WTC11 (cell line): ENCODE results near the gene GSG1L. TPM values are rescaled to one million over a fixed set of nuclear protein-coding genes. Genes with fewer than 3 reads are reported as not detected.

ENCODE experiments used
- ATAC-seq: fragments of 200-7000 bp; cut with Tn5 transposase; 2 replicates; pipeline ENCODE4 v1.10.0; 2021; ENCODE audit warnings: mild to moderate bottlenecking, moderate library complexity
- CTCF ChIA-PET: fragments of 300-600 bp; sonication (Branson Sonifier 250); formaldehyde crosslinking; loops from one replicate; lab custom pipeline; 2021; ENCODE audit warnings: antibody characterized with exemption; lab: Charles Lee
- POLR2A ChIA-PET: fragments of 350-600 bp; sonication (Branson Sonifier 250); formaldehyde crosslinking; loops from one replicate; lab custom pipeline; 2021; ENCODE audit warnings: antibody characterized with exemption; lab: Charles Lee
- DNase-seq: peaks from one replicate; pipeline ENCODE4 v3.0.0; 2021; ENCODE audit warnings: low spot score
- H3K27ac Mint-ChIP-seq: 2 replicates; pipeline ENCODE4 v1.8.0; 2021; ENCODE audit warnings: mixed read lengths
- H3K27me3 Mint-ChIP-seq: 2 replicates; pipeline ENCODE4 v1.8.0; 2021; ENCODE audit warnings: low read depth, mild to moderate bottlenecking, moderate library complexity, mixed read lengths
- H3K36me3 Mint-ChIP-seq: 2 replicates; pipeline ENCODE4 v1.8.0; 2021; ENCODE audit warnings: mixed read lengths
- H3K4me1 Mint-ChIP-seq: 2 replicates; pipeline ENCODE4 v1.8.0; 2022; ENCODE audit warnings: mixed read lengths
- H3K4me3 Mint-ChIP-seq: 2 replicates; pipeline ENCODE4 v1.8.0; 2021; ENCODE audit warnings: mild to moderate bottlenecking, moderate library complexity, mixed read lengths
- H3K9me3 Mint-ChIP-seq: 2 replicates; pipeline ENCODE4 v1.8.0; 2021; ENCODE audit warnings: mixed read lengths
- CBFB ChIP-seq: sonication (generic); formaldehyde crosslinking; IDR thresholded peaks from 2 replicates; pipeline ENCODE4 v1.8.1; 2022; ENCODE audit warnings: mild to moderate bottlenecking, low read depth, missing genetic modification reagents
- FOXP1 ChIP-seq: sonication (generic); formaldehyde crosslinking; IDR thresholded peaks from 2 replicates; pipeline ENCODE4 v1.8.0; 2022; ENCODE audit warnings: missing genetic modification reagents, mild to moderate bottlenecking, moderate library complexity, borderline replicate concordance
- GABPB1 ChIP-seq: sonication (generic); formaldehyde crosslinking; IDR thresholded peaks from 2 replicates; pipeline ENCODE4 v1.8.1; 2023; ENCODE audit warnings: mild to moderate bottlenecking, missing genetic modification reagents
- IRF2 ChIP-seq: sonication (generic); formaldehyde crosslinking; IDR thresholded peaks from 2 replicates; pipeline ENCODE4 v1.8.0; 2022; ENCODE audit warnings: low read depth, missing genetic modification reagents, borderline replicate concordance
- SMAD3 ChIP-seq: sonication (generic); formaldehyde crosslinking; IDR thresholded peaks from 2 replicates; pipeline ENCODE4 v1.8.0; 2022; ENCODE audit warnings: missing genetic modification reagents, mild to moderate bottlenecking, borderline replicate concordance
- TP53 ChIP-seq: sonication (generic); formaldehyde crosslinking; IDR thresholded peaks from 2 replicates; pipeline ENCODE4 v1.8.1; 2023; ENCODE audit warnings: mild to moderate bottlenecking, missing genetic modification reagents
- total RNA-seq: library from RNA; stranded (reverse); gene quantifications from 3 replicates; pipeline ENCODE4 v1.2.3, GENCODE V29; 2021
- TF ChIP-seq, protein P1 (sequence below): sonication (generic); formaldehyde crosslinking; conservative IDR thresholded peaks from 2 replicates; pipeline ENCODE4 v1.8.1; 2022; ENCODE audit warnings: mild to moderate bottlenecking, missing genetic modification reagents
- TF ChIP-seq, protein P2 (sequence below): sonication (generic); formaldehyde crosslinking; IDR thresholded peaks from 2 replicates; pipeline ENCODE4 v1.8.1; 2023; ENCODE audit warnings: mild to moderate bottlenecking, moderate library complexity, missing genetic modification reagents
- TF ChIP-seq, protein P3 (sequence below): fragments of 250-450 bp; sonication (Bioruptor Pico); IDR thresholded peaks from 2 replicates; pipeline ENCODE4 v1.9.0; 2021; ENCODE audit warnings: mild to moderate bottlenecking
- TF ChIP-seq, protein P4 (sequence below): fragments of 200-600 bp; IDR thresholded peaks from 2 replicates; pipeline ENCODE4 v1.8.0; 2022; ENCODE audit warnings: antibody characterized with exemption
- TF ChIP-seq, protein P5 (sequence below): sonication (generic); formaldehyde crosslinking; IDR thresholded peaks from 2 replicates; pipeline ENCODE4 v1.8.1; 2022; ENCODE audit warnings: low read depth, missing genetic modification reagents, borderline replicate concordance
- TF ChIP-seq, protein P6 (sequence below): sonication (generic); formaldehyde crosslinking; IDR thresholded peaks from 2 replicates; pipeline ENCODE4 v1.8.0; 2022; ENCODE audit warnings: missing genetic modification reagents
- TF ChIP-seq, protein P7 (sequence below): sonication (generic); formaldehyde crosslinking; IDR thresholded peaks from 2 replicates; pipeline ENCODE4 v1.8.1; 2022; ENCODE audit warnings: mild to moderate bottlenecking, moderate library complexity, missing genetic modification reagents
- TF ChIP-seq, protein P8 (sequence below): fragments of 250-450 bp; sonication (Bioruptor Pico); IDR thresholded peaks from 2 replicates; pipeline ENCODE4 v1.9.0; 2021; ENCODE audit warnings: moderate library complexity, mild to moderate bottlenecking, inconsistent platforms, borderline replicate concordance

GSG1L gene
- total RNA-seq, 1 experiment from 2014 or later: 0.28 TPM

DNA sequence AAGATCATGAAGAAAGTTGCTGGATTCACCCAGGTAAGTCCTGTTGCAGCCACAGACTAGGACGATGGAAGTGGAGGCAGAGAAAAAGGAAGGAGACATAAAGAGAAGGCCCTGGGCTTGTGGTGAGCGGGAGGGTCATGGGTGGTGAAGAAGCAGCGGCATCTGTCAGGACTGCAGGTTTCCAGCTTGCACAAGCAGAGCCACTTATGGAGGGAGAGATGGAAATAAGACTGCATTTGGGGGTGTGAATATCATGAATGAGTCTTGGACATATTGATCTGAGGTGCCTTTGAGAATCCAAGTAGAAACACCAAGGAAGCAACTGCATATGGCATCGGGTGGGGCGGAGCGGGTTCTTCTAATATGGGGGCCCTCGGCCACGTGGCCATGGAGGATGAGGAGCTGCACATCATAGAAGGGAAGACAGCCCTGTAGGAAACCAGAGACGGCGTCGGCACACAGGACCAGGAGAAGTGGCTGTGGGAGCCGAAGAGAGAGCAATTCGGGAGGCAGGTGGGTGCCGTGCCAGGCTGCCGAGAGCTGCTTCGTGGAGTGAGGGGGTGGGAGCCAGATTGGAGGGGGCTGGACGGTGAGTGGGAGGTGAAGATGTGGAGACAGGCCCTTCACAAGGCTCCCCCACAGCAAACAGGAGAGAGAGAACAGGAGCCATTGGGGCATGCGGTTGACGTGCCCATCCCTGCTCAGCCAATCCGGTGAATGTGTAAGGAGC is 243.5 kb downstream of the GSG1L start:
- no peaks in the 10 kb centered on the region for H3K36me3 Mint-ChIP-seq
- CTCF ChIA-PET: interaction anchor here (1.1 kb wide), 1 partner anchor 47 kb away, joined by 3 read pairs; no protein-coding TSS in a partner anchor
- TF ChIP-seq, protein P1, sequence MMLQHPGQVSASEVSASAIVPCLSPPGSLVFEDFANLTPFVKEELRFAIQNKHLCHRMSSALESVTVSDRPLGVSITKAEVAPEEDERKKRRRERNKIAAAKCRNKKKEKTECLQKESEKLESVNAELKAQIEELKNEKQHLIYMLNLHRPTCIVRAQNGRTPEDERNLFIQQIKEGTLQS: no peak
- no peak for TF ChIP-seq TP53 (CRISPR knock-in tag)
- TF ChIP-seq, protein P2, sequence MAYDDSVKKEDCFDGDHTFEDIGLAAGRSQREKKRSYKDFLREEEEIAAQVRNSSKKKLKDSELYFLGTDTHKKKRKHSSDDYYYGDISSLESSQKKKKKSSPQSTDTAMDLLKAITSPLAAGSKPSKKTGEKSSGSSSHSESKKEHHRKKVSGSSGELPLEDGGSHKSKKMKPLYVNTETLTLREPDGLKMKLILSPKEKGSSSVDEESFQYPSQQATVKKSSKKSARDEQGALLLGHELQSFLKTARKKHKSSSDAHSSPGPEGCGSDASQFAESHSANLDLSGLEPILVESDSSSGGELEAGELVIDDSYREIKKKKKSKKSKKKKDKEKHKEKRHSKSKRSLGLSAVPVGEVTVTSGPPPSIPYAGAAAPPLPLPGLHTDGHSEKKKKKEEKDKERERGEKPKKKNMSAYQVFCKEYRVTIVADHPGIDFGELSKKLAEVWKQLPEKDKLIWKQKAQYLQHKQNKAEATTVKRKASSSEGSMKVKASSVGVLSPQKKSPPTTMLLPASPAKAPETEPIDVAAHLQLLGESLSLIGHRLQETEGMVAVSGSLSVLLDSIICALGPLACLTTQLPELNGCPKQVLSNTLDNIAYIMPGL (CRISPR knock-in tag): no peak
- H3K4me1 Mint-ChIP-seq: peaks cover 3% of the 10 kb centered on the region; the same call in 1 of the 2 replicates
- no peak for ATAC-seq
- H3K27ac Mint-ChIP-seq: no peak overlapping the region
- POLR2A ChIA-PET: no interaction called here
- no peaks in the 10 kb centered on the region for H3K27me3 Mint-ChIP-seq
- no peak for DNase-seq
- H3K9me3 Mint-ChIP-seq: 0 out of 2 replicates have a peak, but pooled peaks cover 3% of the 10 kb centered on the region
- H3K4me3 Mint-ChIP-seq: no peak overlapping the region

DNA sequence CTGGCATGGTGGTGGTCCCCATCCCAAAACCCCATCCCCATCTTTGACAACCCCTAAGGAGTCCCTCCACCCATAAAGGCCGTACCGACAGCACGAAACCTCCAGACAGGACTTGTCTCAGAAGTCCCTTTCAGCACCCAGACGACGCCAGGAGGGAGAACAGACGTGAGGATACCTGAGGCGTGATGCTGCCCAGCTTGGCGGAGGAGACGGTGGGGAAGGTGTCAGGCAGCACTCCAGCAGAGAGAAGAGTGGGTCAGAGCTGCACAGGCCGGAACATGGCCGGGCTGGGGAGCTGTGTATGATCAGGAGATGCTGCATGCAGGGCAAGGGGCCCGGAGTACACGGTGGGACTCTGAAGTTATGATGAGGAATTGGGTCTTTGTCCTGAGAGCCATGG is 244.2 kb downstream of the GSG1L start:
- H3K4me3 Mint-ChIP-seq: no peak overlapping the region
- H3K27me3 Mint-ChIP-seq: no peaks in the 10 kb centered on the region
- TF ChIP-seq, protein P3, sequence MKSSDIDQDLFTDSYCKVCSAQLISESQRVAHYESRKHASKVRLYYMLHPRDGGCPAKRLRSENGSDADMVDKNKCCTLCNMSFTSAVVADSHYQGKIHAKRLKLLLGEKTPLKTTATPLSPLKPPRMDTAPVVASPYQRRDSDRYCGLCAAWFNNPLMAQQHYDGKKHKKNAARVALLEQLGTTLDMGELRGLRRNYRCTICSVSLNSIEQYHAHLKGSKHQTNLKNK (CRISPR knock-in tag): no peak
- DNase-seq (no peak), ATAC-seq (no peak)
- H3K36me3 Mint-ChIP-seq: no peaks in the 10 kb centered on the region
- ChIA-PET CTCF (interaction anchor here (1.1 kb wide), 1 partner anchor 48 kb away, joined by 3 read pairs; no protein-coding TSS in a partner anchor), POLR2A (no interaction called here)
- H3K27ac Mint-ChIP-seq: no peak overlapping the region
- peaks cover 3% of the 10 kb centered on the region; the same call in 1 of the 2 replicates for H3K4me1 Mint-ChIP-seq
- H3K9me3 Mint-ChIP-seq: 0 out of 2 replicates have a peak, but pooled peaks cover 4% of the 10 kb centered on the region

DNA sequence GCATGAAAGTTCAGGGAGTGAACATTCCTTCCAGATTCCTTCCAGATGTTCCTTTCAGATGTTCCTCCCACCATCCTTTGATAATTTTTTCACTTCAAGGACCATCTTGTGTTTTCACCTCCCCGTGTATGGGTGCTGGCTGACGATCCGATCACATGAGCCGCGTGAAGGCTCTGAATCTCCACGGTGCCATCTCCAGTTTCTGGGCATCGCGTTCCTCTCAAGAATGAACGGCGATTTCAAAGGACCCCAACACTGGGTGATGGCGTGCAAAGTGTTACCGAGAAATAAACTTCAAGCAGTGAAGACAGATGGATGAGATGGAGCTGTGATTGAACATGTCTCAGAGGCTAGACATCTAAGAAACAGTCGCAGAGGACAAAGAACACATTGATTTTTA is 245.3 kb downstream of the GSG1L start:
- no peaks in the 10 kb centered on the region for H3K27me3 Mint-ChIP-seq
- DNase-seq: no peak
- 0 out of 2 replicates have a peak, but pooled peaks cover 4% of the 10 kb centered on the region for H3K9me3 Mint-ChIP-seq
- POLR2A ChIA-PET: no interaction called here
- no peak for TF ChIP-seq IRF2
- TF ChIP-seq, protein P4, sequence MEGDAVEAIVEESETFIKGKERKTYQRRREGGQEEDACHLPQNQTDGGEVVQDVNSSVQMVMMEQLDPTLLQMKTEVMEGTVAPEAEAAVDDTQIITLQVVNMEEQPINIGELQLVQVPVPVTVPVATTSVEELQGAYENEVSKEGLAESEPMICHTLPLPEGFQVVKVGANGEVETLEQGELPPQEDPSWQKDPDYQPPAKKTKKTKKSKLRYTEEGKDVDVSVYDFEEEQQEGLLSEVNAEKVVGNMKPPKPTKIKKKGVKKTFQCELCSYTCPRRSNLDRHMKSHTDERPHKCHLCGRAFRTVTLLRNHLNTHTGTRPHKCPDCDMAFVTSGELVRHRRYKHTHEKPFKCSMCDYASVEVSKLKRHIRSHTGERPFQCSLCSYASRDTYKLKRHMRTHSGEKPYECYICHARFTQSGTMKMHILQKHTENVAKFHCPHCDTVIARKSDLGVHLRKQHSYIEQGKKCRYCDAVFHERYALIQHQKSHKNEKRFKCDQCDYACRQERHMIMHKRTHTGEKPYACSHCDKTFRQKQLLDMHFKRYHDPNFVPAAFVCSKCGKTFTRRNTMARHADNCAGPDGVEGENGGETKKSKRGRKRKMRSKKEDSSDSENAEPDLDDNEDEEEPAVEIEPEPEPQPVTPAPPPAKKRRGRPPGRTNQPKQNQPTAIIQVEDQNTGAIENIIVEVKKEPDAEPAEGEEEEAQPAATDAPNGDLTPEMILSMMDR: no peak
- TF ChIP-seq, protein P5, sequence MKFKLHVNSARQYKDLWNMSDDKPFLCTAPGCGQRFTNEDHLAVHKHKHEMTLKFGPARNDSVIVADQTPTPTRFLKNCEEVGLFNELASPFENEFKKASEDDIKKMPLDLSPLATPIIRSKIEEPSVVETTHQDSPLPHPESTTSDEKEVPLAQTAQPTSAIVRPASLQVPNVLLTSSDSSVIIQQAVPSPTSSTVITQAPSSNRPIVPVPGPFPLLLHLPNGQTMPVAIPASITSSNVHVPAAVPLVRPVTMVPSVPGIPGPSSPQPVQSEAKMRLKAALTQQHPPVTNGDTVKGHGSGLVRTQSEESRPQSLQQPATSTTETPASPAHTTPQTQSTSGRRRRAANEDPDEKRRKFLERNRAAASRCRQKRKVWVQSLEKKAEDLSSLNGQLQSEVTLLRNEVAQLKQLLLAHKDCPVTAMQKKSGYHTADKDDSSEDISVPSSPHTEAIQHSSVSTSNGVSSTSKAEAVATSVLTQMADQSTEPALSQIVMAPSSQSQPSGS (CRISPR knock-in tag): no peak
- H3K4me3 Mint-ChIP-seq: no peak overlapping the region
- H3K27ac Mint-ChIP-seq: no peak overlapping the region
- CTCF ChIA-PET: no interaction called here
- peaks cover 3% of the 10 kb centered on the region; the same call in 1 of the 2 replicates for H3K4me1 Mint-ChIP-seq
- no peaks in the 10 kb centered on the region for H3K36me3 Mint-ChIP-seq
- no peak for ATAC-seq

DNA sequence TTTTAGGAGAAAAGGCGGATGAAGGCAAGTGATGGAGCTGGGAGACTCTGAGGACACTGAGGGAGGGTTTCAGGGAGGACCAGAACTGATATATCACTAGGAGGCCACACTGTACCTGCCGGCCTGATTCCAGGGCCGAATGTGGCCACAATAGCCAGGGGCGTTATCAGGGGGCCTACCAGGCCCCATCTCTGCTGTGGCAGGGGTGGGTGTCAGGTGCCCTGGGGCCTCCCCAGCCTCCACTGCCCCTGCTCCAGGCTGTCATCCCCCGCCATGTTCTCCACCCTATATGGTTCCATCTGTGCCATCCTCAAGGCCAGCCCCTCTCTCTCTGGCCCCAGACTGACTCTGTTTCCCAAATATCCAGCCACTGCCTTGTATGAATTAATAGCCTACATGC is 246.5 kb downstream of the GSG1L start:
- Mint-ChIP-seq H3K9me3 (0 out of 2 replicates have a peak, but pooled peaks cover 4% of the 10 kb centered on the region), H3K4me1 (no peaks in the 10 kb centered on the region), H3K36me3 (no peaks in the 10 kb centered on the region), H3K4me3 (no peak overlapping the region), H3K27me3 (no peaks in the 10 kb centered on the region), H3K27ac (no peak overlapping the region)
- DNase-seq: no peak
- ChIA-PET CTCF (no interaction called here), POLR2A (no interaction called here)
- ATAC-seq: no peak
- TF ChIP-seq CBFB: no peak
- TF ChIP-seq, protein P6, sequence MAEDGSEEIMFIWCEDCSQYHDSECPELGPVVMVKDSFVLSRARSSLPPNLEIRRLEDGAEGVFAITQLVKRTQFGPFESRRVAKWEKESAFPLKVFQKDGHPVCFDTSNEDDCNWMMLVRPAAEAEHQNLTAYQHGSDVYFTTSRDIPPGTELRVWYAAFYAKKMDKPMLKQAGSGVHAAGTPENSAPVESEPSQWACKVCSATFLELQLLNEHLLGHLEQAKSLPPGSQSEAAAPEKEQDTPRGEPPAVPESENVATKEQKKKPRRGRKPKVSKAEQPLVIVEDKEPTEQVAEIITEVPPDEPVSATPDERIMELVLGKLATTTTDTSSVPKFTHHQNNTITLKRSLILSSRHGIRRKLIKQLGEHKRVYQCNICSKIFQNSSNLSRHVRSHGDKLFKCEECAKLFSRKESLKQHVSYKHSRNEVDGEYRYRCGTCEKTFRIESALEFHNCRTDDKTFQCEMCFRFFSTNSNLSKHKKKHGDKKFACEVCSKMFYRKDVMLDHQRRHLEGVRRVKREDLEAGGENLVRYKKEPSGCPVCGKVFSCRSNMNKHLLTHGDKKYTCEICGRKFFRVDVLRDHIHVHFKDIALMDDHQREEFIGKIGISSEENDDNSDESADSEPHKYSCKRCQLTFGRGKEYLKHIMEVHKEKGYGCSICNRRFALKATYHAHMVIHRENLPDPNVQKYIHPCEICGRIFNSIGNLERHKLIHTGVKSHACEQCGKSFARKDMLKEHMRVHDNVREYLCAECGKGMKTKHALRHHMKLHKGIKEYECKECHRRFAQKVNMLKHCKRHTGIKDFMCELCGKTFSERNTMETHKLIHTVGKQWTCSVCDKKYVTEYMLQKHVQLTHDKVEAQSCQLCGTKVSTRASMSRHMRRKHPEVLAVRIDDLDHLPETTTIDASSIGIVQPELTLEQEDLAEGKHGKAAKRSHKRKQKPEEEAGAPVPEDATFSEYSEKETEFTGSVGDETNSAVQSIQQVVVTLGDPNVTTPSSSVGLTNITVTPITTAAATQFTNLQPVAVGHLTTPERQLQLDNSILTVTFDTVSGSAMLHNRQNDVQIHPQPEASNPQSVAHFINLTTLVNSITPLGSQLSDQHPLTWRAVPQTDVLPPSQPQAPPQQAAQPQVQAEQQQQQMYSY: no peak
- TF ChIP-seq GABPB1 (CRISPR knock-in tag): no peak
- TF ChIP-seq, protein P7, sequence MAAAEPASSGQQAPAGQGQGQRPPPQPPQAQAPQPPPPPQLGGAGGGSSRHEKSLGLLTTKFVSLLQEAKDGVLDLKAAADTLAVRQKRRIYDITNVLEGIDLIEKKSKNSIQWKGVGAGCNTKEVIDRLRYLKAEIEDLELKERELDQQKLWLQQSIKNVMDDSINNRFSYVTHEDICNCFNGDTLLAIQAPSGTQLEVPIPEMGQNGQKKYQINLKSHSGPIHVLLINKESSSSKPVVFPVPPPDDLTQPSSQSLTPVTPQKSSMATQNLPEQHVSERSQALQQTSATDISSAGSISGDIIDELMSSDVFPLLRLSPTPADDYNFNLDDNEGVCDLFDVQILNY (CRISPR knock-in tag): no peak
- no peak for TF ChIP-seq SMAD3 (CRISPR knock-in tag)
- TF ChIP-seq FOXP1 (CRISPR knock-in tag): no peak
- TF ChIP-seq, protein P8, sequence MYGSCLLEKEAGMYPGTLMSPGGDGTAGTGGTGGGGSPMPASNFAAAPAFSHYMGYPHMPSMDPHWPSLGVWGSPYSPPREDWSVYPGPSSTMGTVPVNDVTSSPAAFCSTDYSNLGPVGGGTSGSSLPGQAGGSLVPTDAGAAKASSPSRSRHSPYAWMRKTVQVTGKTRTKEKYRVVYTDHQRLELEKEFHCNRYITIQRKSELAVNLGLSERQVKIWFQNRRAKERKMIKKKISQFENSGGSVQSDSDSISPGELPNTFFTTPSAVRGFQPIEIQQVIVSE (CRISPR knock-in tag): no peak
- no peak for TF ChIP-seq TP53 (CRISPR knock-in tag)
